RWPE1 (cell line): ENCODE data around the gene TTC39A.

Experiments used
- CTCF ChIA-PET: fragments of 350-600 bp; sonication (Branson Sonifier 250); formaldehyde crosslinking; extraction: SDS; loops from one replicate; lab custom pipeline; 2021; lab: Yijun Ruan, JAX
- POLR2A ChIA-PET: fragments of 400-600 bp; formaldehyde crosslinking; extraction: SDS; loops from one replicate; lab custom pipeline; 2020; ENCODE audit warnings: antibody characterized with exemption; ENCODE audit not compliant: low non-redundant PET; lab: Yijun Ruan, JAX
- DNase-seq: peaks from one replicate; pipeline ENCODE4 v3.0.0; 2012; ENCODE audit warnings: low spot score
- H3K27ac ChIP-seq: fragments of 450-650 bp; 2 replicates; pipeline ENCODE4 v1.5.1; 2017
- TF ChIP-seq, protein P1 (sequence below): fragments of 450-650 bp; conservative IDR thresholded peaks from 2 replicates; pipeline ENCODE4 v1.5.1; 2017; ENCODE audit warnings: low read depth, mild to moderate bottlenecking

Gene TTC39A

DNA sequence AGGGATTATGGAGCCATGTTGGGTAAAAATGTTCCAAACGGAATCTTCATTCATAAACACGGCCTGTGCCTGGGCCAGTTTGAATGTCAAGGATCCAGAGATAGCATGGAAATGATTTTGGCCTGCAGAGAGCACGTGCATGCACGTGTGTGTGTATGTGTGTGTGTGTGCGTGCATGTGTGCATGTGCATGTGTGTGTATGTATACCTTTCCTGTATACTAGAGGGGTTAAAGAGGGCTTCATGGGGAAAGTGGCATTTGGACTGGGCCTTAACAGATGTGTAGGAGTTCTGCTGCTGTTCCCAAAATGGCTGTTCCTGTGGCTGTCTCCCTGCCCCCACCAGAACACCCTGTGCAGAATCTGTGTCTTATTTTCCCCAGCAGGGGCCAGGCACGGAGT lies 21.7 kb downstream of the TTC39A start:
- H3K27ac ChIP-seq = no peak overlapping the region
- TF ChIP-seq, protein P1, sequence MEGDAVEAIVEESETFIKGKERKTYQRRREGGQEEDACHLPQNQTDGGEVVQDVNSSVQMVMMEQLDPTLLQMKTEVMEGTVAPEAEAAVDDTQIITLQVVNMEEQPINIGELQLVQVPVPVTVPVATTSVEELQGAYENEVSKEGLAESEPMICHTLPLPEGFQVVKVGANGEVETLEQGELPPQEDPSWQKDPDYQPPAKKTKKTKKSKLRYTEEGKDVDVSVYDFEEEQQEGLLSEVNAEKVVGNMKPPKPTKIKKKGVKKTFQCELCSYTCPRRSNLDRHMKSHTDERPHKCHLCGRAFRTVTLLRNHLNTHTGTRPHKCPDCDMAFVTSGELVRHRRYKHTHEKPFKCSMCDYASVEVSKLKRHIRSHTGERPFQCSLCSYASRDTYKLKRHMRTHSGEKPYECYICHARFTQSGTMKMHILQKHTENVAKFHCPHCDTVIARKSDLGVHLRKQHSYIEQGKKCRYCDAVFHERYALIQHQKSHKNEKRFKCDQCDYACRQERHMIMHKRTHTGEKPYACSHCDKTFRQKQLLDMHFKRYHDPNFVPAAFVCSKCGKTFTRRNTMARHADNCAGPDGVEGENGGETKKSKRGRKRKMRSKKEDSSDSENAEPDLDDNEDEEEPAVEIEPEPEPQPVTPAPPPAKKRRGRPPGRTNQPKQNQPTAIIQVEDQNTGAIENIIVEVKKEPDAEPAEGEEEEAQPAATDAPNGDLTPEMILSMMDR = no peak
- CTCF ChIA-PET = no interaction called here
- POLR2A ChIA-PET = no interaction called here
- DNase-seq = no peak

DNA sequence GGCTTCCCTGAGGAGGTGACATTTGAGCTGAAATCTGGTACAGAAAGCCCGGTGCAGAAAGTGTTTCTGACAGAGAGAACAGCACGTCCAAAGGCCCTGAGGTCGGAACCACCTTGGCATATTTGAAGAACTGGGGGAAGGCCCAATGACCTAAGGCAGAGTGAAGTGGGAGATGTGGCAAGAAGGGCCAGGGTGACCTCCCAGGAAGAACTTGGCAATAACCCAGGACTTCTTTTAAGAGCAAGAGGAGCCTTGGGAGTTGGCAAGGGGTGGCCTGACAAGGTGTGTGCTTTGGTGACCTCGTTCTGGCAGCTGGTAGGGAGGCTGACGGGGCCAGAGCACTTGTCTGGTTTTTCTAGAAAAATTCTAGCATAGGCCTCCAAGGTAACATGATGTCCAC lies 23.4 kb downstream of the TTC39A start:
- ChIA-PET CTCF (no interaction called here), POLR2A (no interaction called here)
- DNase-seq = no peak
- no peak overlapping the region for H3K27ac ChIP-seq
- TF ChIP-seq, protein P1 = no peak

DNA sequence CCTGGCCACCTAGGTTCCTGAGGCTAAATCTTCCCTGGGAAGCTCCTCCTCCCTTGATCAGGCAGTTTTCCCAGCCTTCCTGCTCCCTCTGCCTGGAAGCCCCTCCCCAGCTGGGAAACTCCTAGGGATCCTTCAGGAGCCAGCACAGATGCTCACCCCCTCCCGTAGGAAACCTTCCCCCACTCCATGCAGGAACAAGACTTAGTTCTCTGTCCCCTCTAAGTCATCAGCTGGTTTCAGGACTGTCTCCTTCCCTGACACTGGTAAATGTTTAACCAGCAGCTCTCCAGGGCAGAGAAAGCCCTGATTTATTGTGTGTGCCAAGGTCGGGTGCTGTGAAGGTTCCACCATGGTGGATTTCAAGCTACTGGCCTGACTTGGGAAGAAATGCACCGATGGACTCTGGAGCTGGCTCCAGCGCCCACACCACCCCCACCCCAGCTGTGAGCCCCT lies 25.0 kb downstream of the TTC39A start:
- DNase-seq = no peak
- POLR2A ChIA-PET = no interaction called here
- no peak overlapping the region for H3K27ac ChIP-seq
- TF ChIP-seq, protein P1 = no peak
- CTCF ChIA-PET = interaction anchor here (0.8 to 1.1 kb wide), 2 partner anchors 8 to 9 kb away, joined by 3 read pairs; no protein-coding TSS in a partner anchor

DNA sequence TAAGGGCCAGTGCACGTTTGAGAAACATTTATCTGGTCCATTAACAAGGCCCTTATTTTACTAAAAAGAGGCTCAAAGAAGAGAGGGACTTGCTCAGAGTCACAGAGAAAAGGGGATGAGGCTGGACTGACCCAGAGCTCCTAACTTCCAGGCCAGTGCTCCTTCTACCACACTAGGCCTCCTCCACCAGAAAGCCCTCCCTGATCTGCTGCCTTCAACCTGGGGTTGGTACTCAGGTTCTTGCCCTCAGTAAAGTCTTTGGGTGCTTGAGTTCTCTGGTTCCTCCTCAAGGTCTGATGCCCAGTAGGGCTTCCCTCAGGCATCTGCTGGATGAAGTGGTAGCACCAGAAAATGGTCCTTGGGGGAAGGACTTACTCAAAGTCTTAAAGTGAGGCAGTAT lies 26.0 kb downstream of the TTC39A start:
- POLR2A ChIA-PET = no interaction called here

DNA sequence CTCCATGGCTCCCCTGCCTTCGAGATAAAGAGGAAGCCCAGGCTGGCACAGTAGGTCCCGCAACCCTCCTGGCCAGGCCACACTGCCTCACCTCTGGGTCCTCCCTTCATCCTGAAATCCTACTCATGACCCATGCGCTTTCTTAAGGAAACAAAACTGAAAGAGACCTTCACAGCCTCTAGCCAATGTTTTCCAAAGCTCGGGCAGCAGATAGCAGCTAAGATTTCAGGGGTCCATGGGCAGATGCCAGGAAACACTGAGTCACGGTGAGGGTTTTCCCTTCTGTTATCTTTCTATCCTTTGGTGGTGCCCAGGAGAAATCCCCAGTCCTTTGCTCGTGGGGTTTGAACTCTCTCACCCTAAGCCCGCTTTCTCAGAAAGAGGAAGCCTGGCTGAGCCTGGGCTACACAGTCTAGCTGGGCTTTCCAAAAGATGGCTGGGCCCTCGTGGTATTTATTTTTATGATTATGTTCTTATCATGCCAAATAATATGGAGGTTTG lies 26.6 kb downstream of the TTC39A start:
- no peak overlapping the region for H3K27ac ChIP-seq
- POLR2A ChIA-PET = no interaction called here
- CTCF ChIA-PET = interaction anchor here (0.5 to 0.6 kb wide), 2 partner anchors 33 to 133 kb away, joined by 3 read pairs; no protein-coding TSS in a partner anchor
- DNase-seq = no peak
- TF ChIP-seq, protein P1 = no peak

More for the DNA sequence above, 26.0 kb downstream of the TTC39A start:
- CTCF ChIA-PET = interaction anchor here (0.5 to 0.6 kb wide), 2 partner anchors 32 to 133 kb away, joined by 3 read pairs; no protein-coding TSS in a partner anchor
- no peak overlapping the region for H3K27ac ChIP-seq
- TF ChIP-seq, protein P1 = no peak
- DNase-seq = no peak

DNA sequence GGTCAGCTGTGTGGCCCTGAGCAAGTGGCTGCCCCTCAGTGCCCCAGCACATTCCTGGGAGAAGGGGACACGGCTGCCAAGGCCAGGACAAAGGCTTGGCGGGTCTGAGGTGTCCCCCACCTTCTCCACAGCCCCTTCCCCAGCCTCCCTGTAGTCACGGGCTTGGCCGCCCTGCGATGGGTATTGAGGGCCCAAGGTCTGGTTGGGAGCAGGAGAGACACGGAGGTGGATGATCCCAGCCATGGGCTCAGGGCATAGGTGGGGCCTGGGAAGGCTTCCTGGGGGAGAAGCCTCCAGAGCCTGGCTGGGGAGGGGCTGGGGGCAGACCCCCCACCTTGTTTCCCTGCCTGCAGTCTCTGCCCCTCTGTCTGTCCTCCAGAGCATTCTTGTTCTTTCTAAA lies 27.0 kb downstream of the TTC39A start:
- CTCF ChIA-PET = no interaction called here
- H3K27ac ChIP-seq = no peak overlapping the region
- DNase-seq = no peak
- TF ChIP-seq, protein P1 = no peak
- POLR2A ChIA-PET = no interaction called here
